ENCODE results near the gene TTYH3.

DNA sequence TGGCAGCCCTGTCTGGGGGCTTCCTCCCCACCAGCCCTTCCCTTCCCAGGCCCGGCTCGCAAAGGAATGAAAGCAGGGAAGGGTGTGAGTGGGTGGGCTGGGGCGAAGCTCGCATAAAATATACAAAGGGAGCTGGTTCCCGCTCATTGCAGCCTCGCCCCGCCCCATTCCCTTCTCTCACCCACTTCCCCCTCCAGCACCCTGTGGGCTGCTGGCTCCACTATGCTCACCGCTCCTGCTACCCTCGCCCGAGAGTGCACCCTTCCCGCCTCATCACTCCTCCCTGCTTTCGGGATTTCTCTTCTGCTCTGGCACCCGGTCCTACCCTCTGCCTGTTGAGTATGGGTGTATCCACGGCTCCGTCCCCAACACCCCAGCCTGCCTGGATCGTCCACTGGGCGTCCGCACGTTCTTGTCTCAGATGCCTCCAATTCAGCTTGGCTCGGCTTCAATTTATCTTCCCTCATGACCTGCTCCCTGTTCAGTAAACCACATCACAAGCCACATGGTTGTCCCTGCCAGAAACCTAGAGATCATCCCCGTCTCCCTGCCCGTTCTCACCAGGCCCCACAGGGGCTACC lies 14.4 kb upstream of the TTYH3 start:
- TF ChIP-seq, protein P1, sequence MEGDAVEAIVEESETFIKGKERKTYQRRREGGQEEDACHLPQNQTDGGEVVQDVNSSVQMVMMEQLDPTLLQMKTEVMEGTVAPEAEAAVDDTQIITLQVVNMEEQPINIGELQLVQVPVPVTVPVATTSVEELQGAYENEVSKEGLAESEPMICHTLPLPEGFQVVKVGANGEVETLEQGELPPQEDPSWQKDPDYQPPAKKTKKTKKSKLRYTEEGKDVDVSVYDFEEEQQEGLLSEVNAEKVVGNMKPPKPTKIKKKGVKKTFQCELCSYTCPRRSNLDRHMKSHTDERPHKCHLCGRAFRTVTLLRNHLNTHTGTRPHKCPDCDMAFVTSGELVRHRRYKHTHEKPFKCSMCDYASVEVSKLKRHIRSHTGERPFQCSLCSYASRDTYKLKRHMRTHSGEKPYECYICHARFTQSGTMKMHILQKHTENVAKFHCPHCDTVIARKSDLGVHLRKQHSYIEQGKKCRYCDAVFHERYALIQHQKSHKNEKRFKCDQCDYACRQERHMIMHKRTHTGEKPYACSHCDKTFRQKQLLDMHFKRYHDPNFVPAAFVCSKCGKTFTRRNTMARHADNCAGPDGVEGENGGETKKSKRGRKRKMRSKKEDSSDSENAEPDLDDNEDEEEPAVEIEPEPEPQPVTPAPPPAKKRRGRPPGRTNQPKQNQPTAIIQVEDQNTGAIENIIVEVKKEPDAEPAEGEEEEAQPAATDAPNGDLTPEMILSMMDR (IDR thresholded peaks at IDR 0.05): no peak
- TF ChIP-seq POLR2A (IDR thresholded peaks at IDR 0.05): no peak

Measured in uterus (tissue), 2 donors.